Upper lobe of left lung (tissue), 6 donors: ENCODE measurements around the gene KLHL17. TPM values are rescaled to one million over a fixed set of nuclear protein-coding genes. Genes with fewer than 3 reads are reported as not detected.

Source experiments
- ATAC-seq, 2 donors: fragments of 200-7000 bp; cut with Tn5 transposase; one replicate each; pipeline ENCODE4 v1.9.1; 2022; ENCODE audit warnings: mild to moderate bottlenecking in 2 of 2, moderate library complexity in 2 of 2; ENCODE audit not compliant: low FRiP score in 2 of 2
- DNase-seq, 2 donors: peaks; one replicate each; pipeline ENCODE4 v3.0.0-alpha.2; 2019 to 2020
- H3K27ac ChIP-seq, 4 donors: fragments of 200-600 bp; sonication (generic); one replicate each; pipeline ENCODE4 v1.5.1; 2016 to 2019
- H3K27me3 ChIP-seq, 4 donors: fragments of 200-600 bp; sonication (generic); one replicate each; pipeline ENCODE4 v1.5.1; 2017 to 2019
- H3K36me3 ChIP-seq, 4 donors: fragments of 200-600 bp; sonication (generic); one replicate each; pipeline ENCODE4 v1.5.1; 2016 to 2019
- H3K4me1 ChIP-seq, 4 donors: fragments of 200-600 bp; sonication (generic); one replicate each; pipeline ENCODE4 v1.5.1; 2018 to 2019
- H3K4me3 ChIP-seq, 4 donors: fragments of 200-600 bp; sonication (generic); one replicate each; pipeline ENCODE4 v1.5.1; 2017 to 2019; ENCODE audit warnings: mild to moderate bottlenecking in 2 of 4, moderate library complexity in 1 of 4
- H3K9me3 ChIP-seq, 4 donors: fragments of 200-600 bp; sonication (generic); one replicate each; pipeline ENCODE4 v1.5.1; 2018 to 2019
- CTCF ChIP-seq, 6 experiments: fragments of 450-650 bp in 4 of 6; fragments of 200-600 bp in 2 of 6; sonication (generic) in 2 of 6; IDR thresholded peaks; one replicate each; pipeline ENCODE4 v1.5.1; 2016 to 2019; ENCODE audit warnings: antibody characterized with exemption in 6 of 6
- EP300 ChIP-seq, 4 donors: sonication (generic); formaldehyde crosslinking; IDR thresholded peaks; one replicate each; pipeline ENCODE4 v1.5.1; 2017; ENCODE audit warnings: antibody characterized with exemption in 4 of 4, control low read depth in 2 of 4
- POLR2A ChIP-seq, 4 donors: fragments of 450-650 bp; IDR thresholded peaks; one replicate each; pipeline ENCODE4 v1.5.1; 2016 to 2017; ENCODE audit warnings: antibody characterized with exemption in 4 of 4, mild to moderate bottlenecking in 2 of 4
- POLR2AphosphoS5 ChIP-seq, 2 donors: sonication (generic); formaldehyde crosslinking; IDR thresholded peaks; one replicate each; pipeline ENCODE4 v1.5.1; 2017; ENCODE audit warnings: antibody characterized with exemption in 2 of 2
- WGBS, 2 donors: methylation state at CpG; one replicate each; pipeline ENCODE4 v1.1.5; 2017 to 2018; 5-methylcytosine and 5-hydroxymethylcytosine counted together
- total RNA-seq, 6 donors: library from RNA; depleted of rRNA in 4 of 6; stranded (reverse); fragments of >200 nt in 4 of 6; gene quantifications; one replicate each; pipeline versions ENCODE4 v1.1.0 to v1.2.1, GENCODE V29; 2016 to 2021
- donor health status: DM: no; HTN: no; CAD: no; lungs with moderate emphysema.
- donor health status: DM: no; HTN: yes; CAD: no; lungs with severe emphysema.

KLHL17 gene
- total RNA-seq, 6 donors from 2014 or later, result 4.7 to 45.1 (median 16.5) TPM

- peaks cover 31 to 48% (median 36%) of the 10 kb centered on the region in 4 donors for H3K4me1 ChIP-seq
- H3K36me3 ChIP-seq, result peaks cover 0 to 14% (median 7%) of the 10 kb centered on the region in 4 donors
- H3K4me3 ChIP-seq, result no peak overlapping the region
- no peak overlapping the region for H3K27ac ChIP-seq
- TF ChIP-seq CTCF (IDR thresholded peaks at IDR 0.05), result no peak
- no peak for TF ChIP-seq POLR2AphosphoS5 (IDR thresholded peaks at IDR 0.05)
- TF ChIP-seq POLR2A (IDR thresholded peaks at IDR 0.05), result no peak
- DNase-seq (no peak), ATAC-seq (no peak)
- no peaks in the 10 kb centered on the region for H3K27me3 ChIP-seq
- WGBS, 2 donors, result 96% methylated on average over 11 of the region's 16 CpGs; no CpG with 5 or more reads in 1 of the 2 donors
- no peaks in the 10 kb centered on the region for H3K9me3 ChIP-seq
Measured at GRCh38 chr1:963301-963651, 2.9 kb downstream of the KLHL17 start.

GRCh38 chr1:963746-964525 lies 3.6 kb downstream of the KLHL17 start:
- peak in 1 of 2 donors; percentile 79 for DNase-seq
- no peaks in the 10 kb centered on the region for H3K9me3 ChIP-seq
- peaks cover 27 to 42% (median 33%) of the 10 kb centered on the region in 4 donors for H3K4me1 ChIP-seq
- 93 to 96% methylated on average over 13 to 36 of the region's 47 CpGs for WGBS, 2 donors
- no peaks in the 10 kb centered on the region for H3K27me3 ChIP-seq
- no peak overlapping the region for H3K27ac ChIP-seq
- H3K36me3 ChIP-seq, result peaks cover 0 to 14% (median 7%) of the 10 kb centered on the region in 4 donors
- no peak overlapping the region for H3K4me3 ChIP-seq
- no peak for ATAC-seq
- no peak for TF ChIP-seq EP300 (IDR thresholded peaks at IDR 0.05)
- no peak for TF ChIP-seq POLR2AphosphoS5 (IDR thresholded peaks at IDR 0.05)
- TF ChIP-seq POLR2A (IDR thresholded peaks at IDR 0.05), result no peak
- no peak for TF ChIP-seq CTCF (IDR thresholded peaks at IDR 0.05)

GRCh38 chr1:964691-965525 lies 4.5 kb downstream of the KLHL17 start:
- Histone ChIP-seq H3K9me3 (no peaks in the 10 kb centered on the region), H3K4me3 (no peak overlapping the region), H3K36me3 (peaks cover 0 to 14% (median 7%) of the 10 kb centered on the region in 4 donors), H3K27ac (no peak overlapping the region), H3K27me3 (no peaks in the 10 kb centered on the region), H3K4me1 (peaks cover 22 to 35% (median 27%) of the 10 kb centered on the region in 4 donors)
- TF ChIP-seq POLR2A (IDR thresholded peaks at IDR 0.05) (no peak), EP300 (IDR thresholded peaks at IDR 0.05) (no peak), POLR2AphosphoS5 (IDR thresholded peaks at IDR 0.05) (no peak), CTCF (IDR thresholded peaks at IDR 0.05) (no peak)
- peak in 1 of 2 donors; percentile 64 for DNase-seq
- 95 to 96% methylated on average over 21 to 41 of the region's 51 CpGs for WGBS, 2 donors
- no peak for ATAC-seq

GRCh38 chr1:965526-966134 lies 5.2 kb downstream of the KLHL17 start:
- TF ChIP-seq POLR2AphosphoS5 (IDR thresholded peaks at IDR 0.05) (no peak), EP300 (IDR thresholded peaks at IDR 0.05) (no peak), CTCF (IDR thresholded peaks at IDR 0.05) (no peak), POLR2A (IDR thresholded peaks at IDR 0.05) (no peak)
- peak in 1 of 2 donors; percentile 67 for DNase-seq
- H3K9me3 ChIP-seq, result no peaks in the 10 kb centered on the region
- no peak for ATAC-seq
- WGBS, 2 donors, result 83 to 84% methylated on average over 2 to 19 of the region's 26 CpGs
- H3K36me3 ChIP-seq, result peaks cover 0 to 14% (median 7%) of the 10 kb centered on the region in 4 donors
- H3K4me3 ChIP-seq, result peak overlapping the region in 3 of 4 donors; percentile 50 to 73 (median 72)
- peaks cover 0 to 7% (median 3%) of the 10 kb centered on the region in 4 donors for H3K27me3 ChIP-seq
- peaks cover 19 to 30% (median 23%) of the 10 kb centered on the region in 4 donors for H3K4me1 ChIP-seq
- peak overlapping the region in 2 of 4 donors; percentile 80 to 89 for H3K27ac ChIP-seq
